ENCODE measurements around the gene GABBR2. TPM values are rescaled to one million over a fixed set of nuclear protein-coding genes. Genes with fewer than 3 reads are reported as not detected.

The GABBR2 gene
- total and polyA plus RNA-seq, 9 of the 15 experiments (the other 6 are each of a cell fraction or from before 2014, with no cell fraction given): 0.15 to 1.9 (median 0.32) TPM

DNA sequence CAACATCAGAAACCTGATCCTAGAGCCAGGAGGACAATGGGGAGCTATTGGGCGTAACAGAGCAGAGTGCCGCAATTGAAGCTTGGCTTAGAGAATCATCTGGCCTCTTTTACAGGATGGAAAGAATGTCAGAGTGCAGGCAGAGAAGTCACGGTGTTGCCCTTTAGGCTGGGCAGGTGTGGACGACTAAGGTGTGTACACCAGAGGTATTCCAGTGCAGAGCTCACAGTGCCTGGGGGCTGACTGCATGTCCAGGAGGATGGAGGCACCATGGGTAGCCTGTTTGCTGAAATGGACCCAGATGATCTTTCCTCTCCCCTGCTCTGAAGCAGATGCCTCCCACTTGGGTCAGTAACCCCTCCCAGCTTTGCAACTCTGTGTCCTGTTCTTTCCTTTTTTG is 404.4 kb downstream of the GABBR2 start:
- ATAC-seq: no peak
- Histone ChIP-seq H3K9ac (ENCODE audit: insufficient read depth in 1 of 2, low read depth in 2 of 2, low read length in 2 of 2) (no peak overlapping the region), H3K9me1 (ENCODE audit: control insufficient read depth, insufficient read depth, low read length) (no peaks in the 10 kb centered on the region), H3K36me3 (ENCODE audit: control insufficient read depth, insufficient read depth, low read length) (no peaks in the 10 kb centered on the region), H4K20me1 (replicated peaks; ENCODE audit: control insufficient read depth, insufficient read depth, low read length) (no peaks in the 10 kb centered on the region), H3K4me1 (replicated peaks in 1 of 2; ENCODE audit: control insufficient read depth in 2 of 2, insufficient read depth in 2 of 2, low read length in 2 of 2) (peaks cover 13 to 29% of the 10 kb centered on the region in 2 experiments), H3K4me2 (ENCODE audit: insufficient read depth, low read length) (no peak overlapping the region), H3K27me3 (ENCODE audit: control insufficient read depth in 2 of 2, insufficient read depth in 2 of 2, low read length in 2 of 2) (no peaks in the 10 kb centered on the region), H3K27ac (ENCODE audit: extremely low read depth, low read depth, low read length) (no peak overlapping the region), H3K4me3 (no peak overlapping the region), H3K9me3 (replicated peaks; ENCODE audit: control insufficient read depth, insufficient read depth, low read depth, low read length) (no peaks in the 10 kb centered on the region), H2AFZ (ENCODE audit: low read depth, low read length) (no peak overlapping the region), H3K79me2 (ENCODE audit: control insufficient read depth, insufficient read depth, low read length) (no peaks in the 10 kb centered on the region)
- WGBS (ENCODE audit: insufficient coverage, low coverage, missing lambda C conversion rate): 61% methylated on average over 4 of the region's 4 CpGs
- BruUV-seq (replicated peaks): no TSS peak
- intact Hi-C loops (cut with micrococcal nuclease) (no loop called here), in situ Hi-C loops (cut with MboI) (loop anchor here (25.0 kb wide), 1 partner anchor 233 kb away; no protein-coding TSS in a partner anchor)
- no peak for FAIRE-seq
- POLR2A ChIA-PET: interaction anchor here (0.6 to 1.0 kb wide), 2 partner anchors 36 to 272 kb away, joined by 3 to 4 read pairs; no protein-coding TSS in a partner anchor
- CTCF ChIA-PET (ENCODE audit: low intra/inter-chr PET ratio): no interaction called here
- no peak for DNase-seq (ENCODE audit: extremely low read depth in 1 of 4, low spot score in 3 of 4)
- TF ChIP-seq, protein P1, sequence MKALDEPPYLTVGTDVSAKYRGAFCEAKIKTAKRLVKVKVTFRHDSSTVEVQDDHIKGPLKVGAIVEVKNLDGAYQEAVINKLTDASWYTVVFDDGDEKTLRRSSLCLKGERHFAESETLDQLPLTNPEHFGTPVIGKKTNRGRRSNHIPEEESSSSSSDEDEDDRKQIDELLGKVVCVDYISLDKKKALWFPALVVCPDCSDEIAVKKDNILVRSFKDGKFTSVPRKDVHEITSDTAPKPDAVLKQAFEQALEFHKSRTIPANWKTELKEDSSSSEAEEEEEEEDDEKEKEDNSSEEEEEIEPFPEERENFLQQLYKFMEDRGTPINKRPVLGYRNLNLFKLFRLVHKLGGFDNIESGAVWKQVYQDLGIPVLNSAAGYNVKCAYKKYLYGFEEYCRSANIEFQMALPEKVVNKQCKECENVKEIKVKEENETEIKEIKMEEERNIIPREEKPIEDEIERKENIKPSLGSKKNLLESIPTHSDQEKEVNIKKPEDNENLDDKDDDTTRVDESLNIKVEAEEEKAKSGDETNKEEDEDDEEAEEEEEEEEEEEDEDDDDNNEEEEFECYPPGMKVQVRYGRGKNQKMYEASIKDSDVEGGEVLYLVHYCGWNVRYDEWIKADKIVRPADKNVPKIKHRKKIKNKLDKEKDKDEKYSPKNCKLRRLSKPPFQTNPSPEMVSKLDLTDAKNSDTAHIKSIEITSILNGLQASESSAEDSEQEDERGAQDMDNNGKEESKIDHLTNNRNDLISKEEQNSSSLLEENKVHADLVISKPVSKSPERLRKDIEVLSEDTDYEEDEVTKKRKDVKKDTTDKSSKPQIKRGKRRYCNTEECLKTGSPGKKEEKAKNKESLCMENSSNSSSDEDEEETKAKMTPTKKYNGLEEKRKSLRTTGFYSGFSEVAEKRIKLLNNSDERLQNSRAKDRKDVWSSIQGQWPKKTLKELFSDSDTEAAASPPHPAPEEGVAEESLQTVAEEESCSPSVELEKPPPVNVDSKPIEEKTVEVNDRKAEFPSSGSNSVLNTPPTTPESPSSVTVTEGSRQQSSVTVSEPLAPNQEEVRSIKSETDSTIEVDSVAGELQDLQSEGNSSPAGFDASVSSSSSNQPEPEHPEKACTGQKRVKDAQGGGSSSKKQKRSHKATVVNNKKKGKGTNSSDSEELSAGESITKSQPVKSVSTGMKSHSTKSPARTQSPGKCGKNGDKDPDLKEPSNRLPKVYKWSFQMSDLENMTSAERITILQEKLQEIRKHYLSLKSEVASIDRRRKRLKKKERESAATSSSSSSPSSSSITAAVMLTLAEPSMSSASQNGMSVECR (CRISPR knock-in tag; IDR thresholded peaks at IDR 0.05): no peak
- TF ChIP-seq JUN (IDR thresholded peaks at IDR 0.05; ENCODE audit: borderline replicate concordance, low read depth, low read length): no peak
- no peak for TF ChIP-seq JUN (CRISPR knock-in tag; IDR thresholded peaks at IDR 0.05; ENCODE audit: borderline replicate concordance)
- no peak for TF ChIP-seq ZNF124 (CRISPR knock-in tag; IDR thresholded peaks at IDR 0.05)
- TF ChIP-seq, protein P2, sequence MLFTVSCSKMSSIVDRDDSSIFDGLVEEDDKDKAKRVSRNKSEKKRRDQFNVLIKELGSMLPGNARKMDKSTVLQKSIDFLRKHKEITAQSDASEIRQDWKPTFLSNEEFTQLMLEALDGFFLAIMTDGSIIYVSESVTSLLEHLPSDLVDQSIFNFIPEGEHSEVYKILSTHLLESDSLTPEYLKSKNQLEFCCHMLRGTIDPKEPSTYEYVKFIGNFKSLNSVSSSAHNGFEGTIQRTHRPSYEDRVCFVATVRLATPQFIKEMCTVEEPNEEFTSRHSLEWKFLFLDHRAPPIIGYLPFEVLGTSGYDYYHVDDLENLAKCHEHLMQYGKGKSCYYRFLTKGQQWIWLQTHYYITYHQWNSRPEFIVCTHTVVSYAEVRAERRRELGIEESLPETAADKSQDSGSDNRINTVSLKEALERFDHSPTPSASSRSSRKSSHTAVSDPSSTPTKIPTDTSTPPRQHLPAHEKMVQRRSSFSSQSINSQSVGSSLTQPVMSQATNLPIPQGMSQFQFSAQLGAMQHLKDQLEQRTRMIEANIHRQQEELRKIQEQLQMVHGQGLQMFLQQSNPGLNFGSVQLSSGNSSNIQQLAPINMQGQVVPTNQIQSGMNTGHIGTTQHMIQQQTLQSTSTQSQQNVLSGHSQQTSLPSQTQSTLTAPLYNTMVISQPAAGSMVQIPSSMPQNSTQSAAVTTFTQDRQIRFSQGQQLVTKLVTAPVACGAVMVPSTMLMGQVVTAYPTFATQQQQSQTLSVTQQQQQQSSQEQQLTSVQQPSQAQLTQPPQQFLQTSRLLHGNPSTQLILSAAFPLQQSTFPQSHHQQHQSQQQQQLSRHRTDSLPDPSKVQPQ (CRISPR knock-in tag; IDR thresholded peaks at IDR 0.05; ENCODE audit: borderline replicate concordance): no peak
- no peak for TF ChIP-seq BRD4 (IDR thresholded peaks at IDR 0.05)
- TF ChIP-seq ZNF224 (CRISPR knock-in tag; IDR thresholded peaks at IDR 0.05): no peak
- TF ChIP-seq ZC3H4 (CRISPR knock-in tag; IDR thresholded peaks at IDR 0.05; ENCODE audit: borderline replicate concordance): no peak
- TF ChIP-seq MYNN (IDR thresholded peaks at IDR 0.05): no peak
- TF ChIP-seq MYNN (CRISPR knock-in tag; IDR thresholded peaks at IDR 0.05): no peak
- TF ChIP-seq IRF2 (CRISPR knock-in tag; IDR thresholded peaks at IDR 0.05): no peak
- TF ChIP-seq SRSF7 (optimal IDR thresholded peaks at IDR 0.05; ENCODE audit: low read depth, low read length): no peak
- no peak for TF ChIP-seq ADNP (tag; IDR thresholded peaks at IDR 0.05)
- TF ChIP-seq, protein P3, sequence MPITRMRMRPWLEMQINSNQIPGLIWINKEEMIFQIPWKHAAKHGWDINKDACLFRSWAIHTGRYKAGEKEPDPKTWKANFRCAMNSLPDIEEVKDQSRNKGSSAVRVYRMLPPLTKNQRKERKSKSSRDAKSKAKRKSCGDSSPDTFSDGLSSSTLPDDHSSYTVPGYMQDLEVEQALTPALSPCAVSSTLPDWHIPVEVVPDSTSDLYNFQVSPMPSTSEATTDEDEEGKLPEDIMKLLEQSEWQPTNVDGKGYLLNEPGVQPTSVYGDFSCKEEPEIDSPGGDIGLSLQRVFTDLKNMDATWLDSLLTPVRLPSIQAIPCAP (CRISPR knock-in tag; IDR thresholded peaks at IDR 0.05; ENCODE audit: borderline replicate concordance): no peak
- TF ChIP-seq RAD51 (IDR thresholded peaks at IDR 0.05; ENCODE audit: borderline replicate concordance, low read depth): no peak

Measured in K562 (cell line).